ENCODE data around the gene CNOT4.
"Not testable (repeated sequence)": the region's sequence is repeated elsewhere in the genome, so short reads cannot be mapped to it uniquely, and the experiment has no call there.

CNOT4 gene

DNA sequence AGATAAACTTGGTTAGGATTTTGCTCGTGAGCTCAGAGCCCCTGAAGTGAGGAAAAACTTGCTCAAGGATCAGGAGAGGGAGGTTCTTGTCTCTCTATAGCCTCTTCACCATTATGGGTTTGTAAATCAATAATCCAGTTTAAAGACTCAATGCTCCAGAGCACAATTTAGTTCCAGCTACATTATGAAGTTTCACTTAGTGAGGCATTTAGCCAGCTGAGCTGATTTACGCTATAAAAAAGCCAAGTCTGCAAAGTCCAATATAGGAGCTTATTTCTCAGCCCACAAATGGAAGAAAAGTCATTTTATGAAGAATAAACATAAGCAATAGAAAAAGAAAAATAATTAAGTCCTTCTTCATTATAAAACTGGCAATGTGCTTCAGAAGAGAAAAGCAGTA, 145.7 kb downstream of the CNOT4 start:
- no peak for DNase-seq (ENCODE audit: low read depth in 2 of 2)

DNA sequence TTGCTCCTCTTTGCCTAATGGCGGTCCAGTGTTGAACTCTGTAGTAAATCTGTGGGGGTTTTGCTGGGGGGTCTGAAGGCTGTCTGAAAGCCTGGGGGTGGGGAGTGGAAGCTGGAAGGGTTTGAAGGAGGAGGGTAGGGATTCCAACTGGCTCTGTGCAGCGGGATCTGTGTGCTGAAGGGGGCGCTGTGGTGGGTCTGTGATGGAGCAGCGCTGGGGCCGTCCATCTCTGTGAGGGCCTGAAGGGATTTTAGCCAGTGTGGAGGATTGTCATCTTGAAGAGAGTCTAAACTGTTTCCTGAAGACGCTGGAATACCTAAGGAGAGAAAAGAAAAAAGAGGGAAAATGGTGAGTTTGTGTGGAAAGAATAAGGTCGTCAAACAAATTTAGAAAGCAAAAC, 147.0 kb downstream of the CNOT4 start:
- no peak for DNase-seq (ENCODE audit: low read depth in 2 of 2)

DNA sequence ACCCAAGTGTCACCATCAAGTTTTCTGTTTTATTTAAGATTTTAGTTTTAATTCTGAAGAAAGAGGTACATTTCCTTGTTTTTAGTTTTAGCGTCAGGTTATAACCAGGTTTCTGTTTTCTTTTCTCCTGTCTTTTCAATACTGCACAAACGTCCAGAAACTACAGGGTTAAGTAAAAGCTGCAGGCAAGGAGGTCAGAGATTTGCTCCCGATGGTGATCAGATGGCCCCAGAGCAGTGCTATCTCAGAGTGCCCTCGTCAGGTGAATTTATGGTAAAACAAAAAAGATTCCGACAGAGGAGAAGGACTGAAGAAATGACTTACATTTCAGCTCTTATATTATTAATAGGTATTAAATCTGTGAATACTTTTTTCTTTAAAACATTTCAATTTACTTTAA, 148.1 kb downstream of the CNOT4 start:
- DNase-seq (ENCODE audit: low read depth in 2 of 2): no peak

DNA sequence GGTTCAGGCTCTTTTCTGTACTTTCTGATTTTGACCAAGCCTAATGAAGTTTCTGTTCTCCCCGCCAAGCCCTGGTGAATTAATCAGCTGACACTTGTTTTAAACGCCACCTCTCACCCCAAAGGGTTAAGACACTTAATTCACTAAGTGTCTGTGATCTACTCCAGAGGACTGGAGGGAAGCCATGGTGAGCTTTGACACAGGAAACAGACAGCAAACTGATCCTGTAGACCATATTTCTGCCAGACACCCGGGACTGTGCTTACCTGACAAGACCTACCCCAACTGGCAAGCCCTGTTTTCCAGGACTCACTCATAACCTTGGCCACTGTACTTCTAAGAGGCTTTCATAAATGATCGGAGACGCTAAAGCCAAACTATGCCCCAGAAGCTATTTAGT, 150.3 kb downstream of the CNOT4 start:
- DNase-seq (ENCODE audit: low read depth in 2 of 2): no peak

DNA sequence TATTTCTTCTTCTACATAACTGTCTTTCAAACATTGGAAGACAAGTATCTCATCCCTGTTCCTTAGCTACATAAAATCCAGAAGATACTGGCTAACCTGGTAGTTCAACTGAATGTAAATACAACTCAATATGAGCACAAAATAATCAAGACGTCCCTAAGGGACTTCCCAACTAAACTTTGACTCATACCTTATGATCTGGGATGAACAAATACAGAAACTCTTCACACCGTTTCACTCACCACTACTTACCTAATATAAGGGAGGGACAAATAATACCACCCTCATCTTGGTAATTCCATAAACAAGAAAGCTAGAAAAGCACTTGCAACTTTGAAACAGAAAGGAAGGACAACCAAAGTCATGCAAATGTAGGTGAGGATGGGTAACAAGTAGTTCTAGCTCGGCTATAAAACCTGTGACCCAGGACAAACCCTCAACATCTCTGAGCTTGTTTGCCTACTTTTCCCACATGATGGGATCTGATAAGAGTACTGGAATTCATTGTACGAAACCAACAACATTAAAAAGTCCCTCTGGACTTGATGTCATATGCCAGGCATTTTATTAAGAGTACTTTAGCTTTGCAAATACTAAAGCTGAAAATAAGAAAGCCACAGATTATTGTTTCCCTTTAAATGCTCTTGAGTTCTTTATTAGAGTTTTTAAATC, 154.4 kb downstream of the CNOT4 start:
- no peak for DNase-seq (ENCODE audit: low read depth in 2 of 2)

DNA sequence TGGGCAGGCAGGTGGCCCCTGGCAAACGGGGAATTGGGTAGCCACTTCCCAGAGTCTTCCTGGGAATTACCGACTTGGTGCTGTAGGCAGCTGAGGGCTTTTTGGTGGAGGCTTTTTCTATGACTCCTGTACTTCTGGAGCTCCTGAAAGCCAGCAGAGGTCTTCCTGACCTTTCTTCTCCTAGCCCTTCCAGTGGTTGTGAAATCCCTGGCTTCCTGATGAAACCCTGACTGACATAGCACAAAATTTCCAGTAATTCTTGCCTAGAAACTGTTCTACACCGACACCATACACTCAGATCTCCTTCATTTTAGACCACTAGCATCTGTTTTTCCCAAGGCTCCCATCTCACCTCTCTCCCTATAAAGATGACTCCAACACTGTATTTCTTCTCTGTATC, 156.1 kb downstream of the CNOT4 start:
- no peak for DNase-seq (ENCODE audit: low read depth in 2 of 2)

DNA sequence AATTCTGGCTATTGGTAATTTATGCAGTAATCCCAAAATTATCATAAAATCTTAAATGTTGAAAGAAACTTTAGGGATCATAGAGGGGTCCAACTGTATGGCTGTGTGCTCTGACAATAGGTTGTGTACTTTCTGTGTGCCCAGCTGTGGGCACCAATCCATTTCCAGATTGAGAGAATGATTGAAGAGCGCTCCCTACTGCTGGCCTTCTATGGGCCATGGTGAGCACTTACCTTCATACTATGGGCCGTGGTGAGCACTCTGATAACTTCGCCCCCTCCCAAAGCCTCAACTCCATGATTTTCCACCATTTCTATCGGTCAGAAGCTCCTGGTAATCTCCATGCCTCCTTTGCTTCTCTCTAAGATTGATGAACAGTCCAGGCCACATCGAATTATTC, 157.6 kb downstream of the CNOT4 start:
- DNase-seq (ENCODE audit: low read depth in 2 of 2): no peak

DNA sequence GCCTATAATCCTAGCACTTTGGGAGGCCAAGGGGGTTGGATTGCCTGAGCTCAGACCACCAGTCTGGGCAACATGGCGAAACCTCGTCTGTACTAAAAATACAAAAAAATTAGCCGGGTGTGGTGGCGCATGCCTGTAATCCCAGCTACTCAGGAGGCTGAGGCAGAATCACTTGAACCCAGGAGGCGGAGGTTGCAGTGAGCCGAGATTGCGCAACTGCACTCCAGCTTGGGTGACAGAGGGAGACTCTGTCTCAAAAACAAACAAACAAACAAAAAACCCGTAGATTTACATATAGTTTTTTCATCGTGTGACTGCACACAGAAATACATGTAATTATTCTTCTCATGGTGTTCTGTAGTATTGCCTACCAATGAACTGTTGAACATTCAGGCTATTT, 158.8 kb downstream of the CNOT4 start:
- DNase-seq (ENCODE audit: low read depth in 2 of 2): not testable (repeated sequence)

DNA sequence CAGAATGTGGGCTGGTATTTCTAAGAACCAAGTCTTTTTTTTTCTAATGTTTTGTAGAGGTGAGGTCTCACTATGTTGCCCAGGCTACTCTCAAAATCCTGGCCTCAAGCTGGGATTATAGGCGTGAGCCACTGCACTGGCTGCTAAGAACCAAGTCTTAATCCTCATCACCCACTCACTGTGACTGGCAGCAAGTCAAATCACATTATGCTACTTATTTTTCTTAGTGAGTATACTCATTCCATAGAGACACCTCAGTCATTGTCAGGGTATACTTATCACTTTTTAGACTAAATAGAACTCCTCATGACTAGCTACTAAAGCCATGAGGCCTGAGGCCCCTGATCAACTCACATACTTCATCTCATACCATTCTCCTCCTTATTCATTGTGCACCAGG, 160.2 kb downstream of the CNOT4 start:
- DNase-seq (ENCODE audit: low read depth in 2 of 2): no peak

DNA sequence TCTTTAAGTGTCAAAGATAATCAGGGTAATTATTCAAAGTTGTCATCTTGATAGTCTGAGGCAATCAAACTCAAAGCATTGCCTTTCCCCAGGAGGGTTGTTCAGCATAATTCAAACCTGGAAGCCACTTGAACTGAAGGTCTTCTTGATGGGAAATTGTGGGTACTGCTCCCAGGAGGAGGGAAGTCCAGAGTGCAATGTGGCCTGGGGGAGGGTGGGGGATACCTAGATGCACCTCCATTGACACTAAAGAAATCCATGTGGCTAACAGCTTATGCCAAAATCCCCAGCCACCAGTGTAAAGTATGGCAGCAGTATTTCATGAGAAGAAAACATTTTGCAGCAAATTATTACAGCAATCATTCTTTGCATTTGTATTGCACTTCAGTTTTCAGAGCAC, 161.4 kb downstream of the CNOT4 start:
- no peak for DNase-seq (ENCODE audit: low read depth in 2 of 2)

DNA sequence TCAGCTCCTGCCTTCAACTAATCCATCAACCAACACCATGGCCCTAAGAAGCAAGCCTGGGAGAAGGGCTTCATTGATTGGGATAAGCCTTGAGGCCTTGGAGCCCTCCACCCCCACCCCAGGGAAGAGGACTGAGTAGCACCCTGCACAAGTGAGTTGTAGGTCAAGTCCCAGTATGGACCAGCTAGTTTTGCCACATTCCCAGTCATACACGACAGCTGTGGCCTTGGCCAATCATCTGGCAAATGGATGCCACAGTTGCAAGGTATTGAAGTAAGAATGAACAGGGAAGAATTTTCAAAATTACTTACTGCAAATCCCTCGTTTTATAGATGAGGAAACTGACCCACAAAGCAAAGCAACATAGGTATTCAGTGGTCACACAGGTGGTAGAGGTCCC, 166.5 kb downstream of the CNOT4 start:
- no peak for DNase-seq (ENCODE audit: low read depth in 2 of 2)

DNA sequence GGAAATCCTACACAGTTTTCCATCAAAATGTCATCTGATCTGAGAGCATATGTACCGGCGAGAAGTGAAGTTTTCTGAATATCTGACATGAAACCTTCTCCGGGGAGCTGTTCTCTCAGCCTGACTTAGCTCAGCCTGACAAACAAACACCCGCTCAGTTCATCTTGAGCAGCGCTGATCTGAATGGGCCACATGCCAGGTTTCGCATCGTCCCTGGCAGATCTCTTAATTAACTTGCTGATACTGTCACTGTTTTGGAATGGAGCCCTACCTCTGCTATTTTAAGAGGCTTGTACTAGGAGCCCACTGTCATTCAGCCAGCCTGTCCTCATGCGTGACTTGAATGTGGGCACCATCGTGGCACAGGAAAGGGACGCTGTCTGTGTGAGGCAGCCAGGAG, 167.0 kb downstream of the CNOT4 start:
- no peak for DNase-seq (ENCODE audit: low read depth in 2 of 2)

DNA sequence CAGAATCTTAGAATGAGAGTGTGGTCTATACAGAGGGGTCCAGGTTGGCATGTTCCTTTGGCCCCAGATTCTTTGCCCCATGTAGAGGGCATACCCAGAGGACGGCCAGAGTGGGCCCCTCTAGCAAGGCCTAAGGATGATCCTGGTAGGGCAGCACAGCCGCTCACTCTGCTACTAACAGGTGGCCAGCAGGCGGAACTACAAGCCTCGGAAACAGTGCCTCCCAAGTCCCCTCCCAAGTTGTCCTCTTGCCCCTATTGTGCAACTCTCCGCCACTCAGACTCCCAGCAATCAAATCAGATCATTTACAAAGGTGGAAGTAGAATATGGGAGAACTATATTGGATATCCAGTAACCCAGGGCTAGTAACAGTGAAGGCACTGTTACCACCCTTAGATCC, 168.9 kb downstream of the CNOT4 start:
- no peak for DNase-seq (ENCODE audit: low read depth in 2 of 2)

DNA sequence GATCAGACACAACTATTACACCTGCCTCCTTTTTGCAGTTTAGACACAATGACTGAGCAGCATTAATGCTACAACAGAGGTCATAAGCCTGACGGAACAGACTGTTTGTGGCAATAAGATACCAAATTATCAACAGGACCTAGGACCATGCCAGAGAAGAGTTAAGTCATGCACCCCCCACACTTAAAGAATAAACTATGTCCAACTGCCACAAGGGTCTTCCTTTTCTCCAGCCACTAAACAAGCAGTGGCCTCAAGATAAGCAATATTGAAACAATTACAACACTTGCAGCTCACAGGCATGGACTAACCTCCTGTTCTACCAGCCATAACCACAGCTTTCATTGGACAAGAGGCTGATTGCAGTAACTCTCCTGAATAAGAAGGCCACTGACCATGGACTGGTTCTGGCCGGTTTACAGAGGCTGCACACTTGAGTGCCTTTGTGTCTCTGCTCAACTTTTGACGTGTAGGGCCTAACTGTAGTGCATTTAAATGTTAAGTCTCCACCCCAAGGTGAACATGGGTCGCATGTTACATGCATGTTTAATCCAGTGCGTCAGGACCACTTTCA, 171.8 kb downstream of the CNOT4 start:
- no peak for DNase-seq (ENCODE audit: low read depth in 2 of 2)

DNA sequence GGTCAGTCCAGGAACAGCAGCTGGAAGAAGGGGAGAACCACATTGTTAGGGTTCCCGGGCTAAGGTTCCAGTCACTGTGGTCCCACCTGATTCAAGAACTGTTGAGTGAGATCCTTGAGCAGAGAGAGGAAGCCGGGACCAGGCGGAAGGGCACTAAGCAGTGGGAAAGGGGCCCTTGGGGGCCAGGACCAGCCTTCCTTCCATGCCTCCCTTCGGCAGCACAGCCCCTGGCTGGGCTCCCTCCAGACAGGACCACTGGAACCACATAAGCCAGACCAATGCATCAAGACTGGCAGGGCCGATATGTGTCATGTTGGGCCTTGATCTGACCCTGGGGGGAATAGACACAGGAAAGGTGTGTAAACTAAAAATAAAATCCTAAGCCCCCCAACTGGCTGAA, 172.4 kb downstream of the CNOT4 start:
- no peak for DNase-seq (ENCODE audit: low read depth in 2 of 2)

DNA sequence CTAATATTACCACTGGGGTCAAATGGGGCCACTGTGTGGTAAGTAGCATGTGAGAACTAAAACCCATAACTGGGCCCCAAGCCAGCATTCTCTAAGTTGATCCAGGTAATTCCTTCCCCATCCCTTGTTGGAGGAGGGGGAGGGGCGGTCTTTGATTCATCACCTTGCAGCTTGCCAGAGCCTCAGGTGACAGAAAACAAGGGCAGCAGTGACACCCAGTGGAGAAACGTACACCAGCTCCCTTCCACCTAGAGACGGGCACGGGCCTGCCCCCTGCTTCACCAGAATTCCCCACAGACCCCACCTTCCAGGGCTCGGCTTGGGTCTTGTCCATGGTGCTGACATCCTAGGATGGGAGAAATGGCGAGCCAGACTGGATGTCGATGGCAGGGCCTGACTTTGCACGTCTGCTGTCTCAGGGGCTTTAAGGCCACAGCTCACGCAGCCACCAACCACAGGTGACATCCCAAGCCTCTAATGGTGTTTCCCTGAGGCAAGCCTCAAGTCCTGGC, 174.2 kb downstream of the CNOT4 start:
- DNase-seq (ENCODE audit: low read depth in 2 of 2): peak; percentile 11 to 29

DNA sequence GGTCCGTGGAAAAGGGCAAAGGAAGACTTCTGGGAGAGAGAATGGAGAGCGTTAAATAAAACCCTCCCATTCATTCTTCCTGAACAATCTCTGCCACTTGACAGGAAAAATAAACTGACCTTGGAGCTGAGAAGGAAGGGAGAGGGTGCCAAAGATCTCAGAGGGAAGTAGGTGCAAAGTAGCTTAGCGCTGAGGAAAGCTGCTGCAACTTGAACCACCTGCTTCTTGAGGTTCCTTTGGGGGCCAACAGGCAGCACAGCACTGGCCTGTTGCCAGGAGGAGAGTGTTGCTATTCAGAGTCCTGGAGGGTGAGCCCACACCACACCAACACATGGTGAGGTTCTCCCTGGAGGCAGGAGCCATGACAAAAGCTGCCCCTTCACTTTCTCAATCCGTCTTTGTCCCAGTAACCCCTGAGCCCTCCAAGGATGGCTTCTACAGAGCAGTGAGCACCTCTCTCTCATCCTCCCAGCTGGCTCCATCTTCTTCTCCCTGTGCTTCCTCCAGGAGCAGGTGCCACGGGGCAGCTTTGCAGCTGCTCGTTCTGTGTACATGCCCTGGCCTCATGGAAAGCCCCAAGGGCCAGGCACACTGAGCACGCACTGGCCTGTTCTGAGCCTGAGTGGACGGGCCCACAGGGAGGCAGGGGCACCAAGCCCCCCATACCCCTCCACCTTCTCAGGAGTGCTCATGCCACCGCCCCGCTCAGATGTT, 174.9 kb downstream of the CNOT4 start:
- DNase-seq (ENCODE audit: low read depth in 2 of 2): no peak

DNA sequence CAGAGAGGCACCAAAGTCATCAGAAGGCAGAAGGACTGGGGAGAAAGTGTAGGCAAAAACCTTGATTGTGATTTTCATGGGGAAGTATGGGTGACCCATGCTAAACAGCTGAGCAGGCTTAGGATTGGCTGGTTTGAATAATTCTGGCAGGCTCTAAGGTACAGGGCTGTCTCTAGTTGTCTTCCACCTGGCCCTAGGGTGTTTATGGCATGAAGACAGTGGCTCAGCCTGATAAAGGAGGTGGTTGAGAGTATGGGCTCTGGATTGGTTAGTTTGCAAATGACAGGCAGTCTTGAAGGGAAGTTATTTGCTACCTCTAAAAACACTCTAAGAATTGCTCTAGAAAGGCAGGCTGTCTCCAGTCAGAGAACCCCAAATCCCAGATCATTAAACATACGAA, 176.0 kb downstream of the CNOT4 start:
- no peak for DNase-seq (ENCODE audit: low read depth in 2 of 2)

DNA sequence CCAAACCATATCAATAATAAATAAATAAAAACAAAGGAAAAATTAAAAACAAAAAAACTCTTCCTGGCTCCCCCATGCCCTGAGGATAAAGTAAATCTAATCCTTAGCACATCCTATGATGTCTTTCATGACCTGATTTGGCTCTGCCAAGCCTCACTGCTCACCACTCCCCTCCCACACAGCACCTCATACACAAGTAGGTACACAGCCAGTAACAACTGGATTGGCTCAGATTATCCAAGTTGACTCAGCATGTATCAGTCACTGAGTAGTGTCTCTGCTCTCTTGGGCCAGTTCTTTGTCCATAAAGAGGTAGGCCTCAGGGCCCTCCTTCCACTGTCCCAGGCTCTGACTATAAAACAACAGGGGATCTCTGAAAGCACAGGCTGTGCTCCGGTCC, 176.7 kb downstream of the CNOT4 start:
- DNase-seq (ENCODE audit: low read depth in 2 of 2): no peak

DNA sequence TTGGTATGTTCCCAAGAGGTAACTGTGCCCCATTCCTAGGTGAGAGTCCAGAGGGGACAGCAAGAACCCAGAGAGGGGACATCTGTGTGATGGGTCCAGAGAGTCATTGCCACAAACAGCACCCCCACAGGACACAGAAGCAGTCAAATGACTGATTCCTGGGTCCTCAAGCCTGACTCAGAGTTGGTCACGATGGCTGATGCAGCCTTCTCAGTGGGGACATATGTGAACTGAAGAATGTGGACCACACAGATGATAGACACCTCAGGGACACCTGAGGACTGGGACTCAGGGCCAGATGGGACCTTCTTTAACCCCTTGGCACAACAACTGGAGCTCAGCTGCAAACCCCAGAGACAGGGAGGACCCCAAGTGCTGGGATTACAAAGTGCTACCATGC, 179.8 kb downstream of the CNOT4 start:
- no peak for DNase-seq (ENCODE audit: low read depth in 2 of 2)

DNA sequence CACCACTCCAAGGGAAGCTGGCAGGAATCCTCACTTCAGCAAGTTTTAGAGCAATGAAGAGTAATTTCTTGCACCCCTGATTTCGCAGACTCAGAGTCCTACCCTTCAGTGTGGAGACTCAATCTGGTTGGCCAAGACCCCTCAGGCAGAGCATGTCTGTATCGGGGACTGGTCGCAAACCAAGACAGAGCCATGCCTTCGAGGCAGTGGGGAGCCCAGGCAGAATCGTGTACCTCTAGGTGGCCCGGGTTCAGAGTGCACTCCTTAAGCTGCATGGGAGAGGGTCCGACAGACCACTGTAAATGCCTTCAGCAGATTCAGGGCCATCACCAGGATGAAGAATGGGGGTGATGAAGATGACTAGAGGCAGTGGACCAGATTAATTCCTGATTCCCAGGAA, 181.4 kb downstream of the CNOT4 start:
- DNase-seq (ENCODE audit: low read depth in 2 of 2): no peak

DNA sequence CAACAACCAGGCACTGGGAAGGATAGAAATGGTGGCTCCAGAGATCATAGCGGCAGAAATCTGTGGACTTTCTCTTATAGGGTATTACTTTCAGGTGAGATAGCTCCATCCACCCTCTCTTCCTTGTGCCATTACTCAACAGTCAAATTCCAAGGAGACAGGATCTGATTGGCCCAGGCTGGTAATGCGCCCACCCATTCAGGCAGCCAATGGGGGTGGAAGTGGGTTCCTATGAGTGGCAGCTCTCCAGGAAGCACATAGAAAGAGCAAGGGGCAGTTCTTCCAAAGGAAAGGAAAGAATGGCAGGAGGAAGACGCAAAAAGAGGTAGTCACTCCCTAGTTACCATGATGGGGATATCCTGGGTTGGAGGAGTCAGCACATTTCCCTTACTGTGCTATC, 181.8 kb downstream of the CNOT4 start:
- no peak for DNase-seq (ENCODE audit: low read depth in 2 of 2)

DNA sequence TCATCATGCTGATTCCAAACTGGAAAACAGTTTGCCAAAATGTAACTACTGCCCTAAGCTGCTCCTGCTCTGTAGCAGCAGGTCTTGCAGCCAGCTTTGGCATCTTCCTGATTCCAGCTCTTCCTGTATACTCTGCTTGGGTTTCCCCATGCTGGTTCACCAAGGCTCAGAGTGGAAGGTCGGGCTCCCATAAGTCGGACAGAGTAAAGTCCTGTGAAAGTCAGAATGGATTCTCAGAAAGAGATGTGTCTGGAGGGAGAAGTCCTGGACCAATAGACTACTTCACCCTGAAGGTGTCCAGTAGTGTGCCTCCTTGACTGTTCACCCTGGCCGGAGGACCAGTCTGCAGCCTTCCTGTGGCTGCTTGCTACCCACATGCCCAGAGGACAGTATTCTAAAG, 182.4 kb downstream of the CNOT4 start:
- DNase-seq (ENCODE audit: low read depth in 2 of 2): no peak
